GM19043 (cell line): ENCODE measurements around the gene LRMDA.

ENCODE experiments used
- ATAC-seq: cut with Tn5 transposase; IDR thresholded peaks from one replicate; pipeline ENCODE4 v1.9.1; 2021; ENCODE audit warnings: low read depth; ENCODE audit not compliant: unreplicated experiment

The LRMDA gene

DNA sequence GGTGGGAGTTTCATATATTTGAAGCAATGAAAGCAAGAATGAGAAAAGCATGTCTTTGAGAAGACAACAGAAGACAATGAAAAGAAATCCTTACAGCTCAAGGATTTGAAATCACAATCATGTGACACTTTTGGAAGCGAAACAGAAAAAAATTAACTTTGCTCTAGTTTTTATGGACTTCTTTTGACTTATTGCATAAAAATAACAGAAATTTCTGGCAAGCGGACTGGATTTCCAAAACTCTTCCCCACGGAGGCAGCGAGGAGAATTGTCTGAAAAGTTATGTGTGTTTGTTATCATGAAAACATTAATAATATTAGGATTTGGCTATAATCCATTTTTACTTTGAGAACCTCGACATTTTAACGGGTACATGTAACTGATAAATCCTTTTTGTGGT lies 223.3 kb downstream of the LRMDA start:
- no peak for ATAC-seq

DNA sequence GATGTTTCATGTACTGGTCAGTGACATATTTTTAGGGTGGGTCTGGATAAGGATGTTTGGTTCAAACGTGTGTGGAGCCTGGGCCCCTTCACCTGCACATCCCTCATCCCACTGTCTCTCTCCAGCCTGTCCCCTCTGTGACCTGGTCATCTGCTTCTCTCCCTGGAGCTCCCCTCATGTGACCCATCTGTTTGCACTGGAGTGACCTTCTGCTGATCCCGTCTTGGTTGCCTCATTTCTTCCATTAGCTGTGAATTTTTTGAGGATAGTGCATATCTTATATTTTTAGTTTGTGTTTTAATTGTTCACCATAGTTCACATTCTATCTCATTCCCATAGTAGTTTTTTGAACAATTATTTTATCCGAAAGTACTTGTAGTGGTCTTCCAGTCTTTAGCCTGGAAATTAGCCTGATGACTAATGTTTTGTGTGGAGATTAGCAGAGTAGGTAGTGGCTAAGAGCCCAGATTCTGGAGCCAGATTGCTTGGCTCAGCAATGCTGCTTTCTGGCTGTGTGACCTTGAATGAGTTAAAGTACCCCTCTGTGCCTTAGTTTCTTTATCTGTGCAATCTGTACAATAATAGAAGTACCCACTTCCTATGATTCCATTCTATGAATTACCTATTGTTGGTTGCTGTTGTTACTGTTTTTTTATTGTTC lies 224.5 kb downstream of the LRMDA start:
- no peak for ATAC-seq

DNA sequence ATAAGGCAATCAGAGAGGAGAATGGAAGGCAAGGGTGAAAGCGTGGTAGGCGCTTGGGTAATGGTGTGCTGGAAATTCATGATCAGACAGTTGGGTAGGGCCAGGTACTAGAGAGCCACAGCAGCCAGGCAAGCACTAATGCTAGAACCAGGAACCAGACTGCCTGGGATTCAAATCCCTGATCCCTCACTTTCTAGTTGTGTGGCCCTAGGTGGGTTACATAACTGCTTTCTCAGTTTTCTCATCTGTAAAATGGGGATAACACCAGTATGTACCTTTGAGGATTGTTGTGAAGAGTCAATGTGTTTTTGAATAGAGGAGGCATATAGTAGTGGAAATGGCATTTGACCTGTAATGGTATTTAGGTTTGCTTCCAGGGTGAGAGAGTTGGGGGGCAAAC lies 225.9 kb downstream of the LRMDA start:
- ATAC-seq = no peak

DNA sequence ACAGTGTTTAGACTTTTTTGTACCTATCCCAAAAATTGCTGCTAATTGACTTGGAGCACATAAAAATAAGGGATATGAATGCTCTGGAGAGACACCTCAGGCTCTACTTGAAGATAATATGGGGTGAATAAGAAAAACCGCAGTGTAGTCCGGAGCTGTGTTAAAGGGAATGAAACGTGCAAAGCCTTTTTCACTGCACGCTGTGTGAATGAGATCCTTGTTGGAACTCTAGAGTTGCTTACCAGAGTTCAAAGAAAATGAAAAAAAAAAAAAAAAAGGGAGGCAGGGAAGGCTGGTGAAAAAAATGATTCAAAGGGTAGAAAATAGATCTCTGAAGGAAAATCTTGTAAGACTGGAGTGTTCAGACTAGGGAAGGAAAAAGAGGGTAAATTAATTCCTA lies 226.6 kb downstream of the LRMDA start:
- ATAC-seq = no peak

DNA sequence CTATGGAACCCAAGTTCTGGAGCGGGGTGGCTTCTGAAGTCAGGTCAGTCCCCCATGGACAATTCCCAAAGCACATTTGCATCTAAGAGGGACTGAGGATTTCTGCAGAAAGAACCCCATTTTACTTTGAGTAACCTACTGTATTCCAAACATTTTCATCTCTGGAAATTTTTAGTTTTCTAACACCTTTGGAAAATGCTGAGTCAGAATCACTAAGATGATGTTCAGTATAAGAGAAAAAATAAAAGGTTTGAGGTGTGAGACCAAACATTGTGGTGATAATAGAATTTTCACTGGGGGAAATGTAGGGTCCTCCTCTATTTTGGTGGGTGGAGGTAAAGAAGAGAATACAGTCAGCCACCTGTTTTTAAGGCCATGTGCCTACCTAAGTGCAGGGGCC lies 227.1 kb downstream of the LRMDA start:
- ATAC-seq = no peak

DNA sequence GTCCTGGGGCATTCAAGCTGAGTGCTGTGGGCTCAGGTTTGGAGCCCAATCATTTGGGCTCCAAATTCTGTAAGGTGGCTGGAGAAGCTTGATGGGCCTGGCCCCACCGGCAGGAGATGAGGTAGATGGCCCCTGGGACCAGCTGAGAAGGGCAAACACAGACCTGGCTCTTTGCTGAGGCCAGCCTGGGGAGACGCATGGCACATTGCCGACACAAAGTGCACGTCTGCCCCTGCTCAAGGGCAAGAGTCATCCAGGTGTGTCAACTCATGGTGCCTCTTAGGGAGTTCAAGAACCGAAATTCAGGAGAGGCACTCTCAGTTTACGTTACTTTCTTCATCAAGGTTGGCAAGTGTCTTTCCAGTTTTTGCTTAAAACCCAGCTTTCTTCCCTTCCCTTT lies 227.5 kb downstream of the LRMDA start:
- no peak for ATAC-seq

DNA sequence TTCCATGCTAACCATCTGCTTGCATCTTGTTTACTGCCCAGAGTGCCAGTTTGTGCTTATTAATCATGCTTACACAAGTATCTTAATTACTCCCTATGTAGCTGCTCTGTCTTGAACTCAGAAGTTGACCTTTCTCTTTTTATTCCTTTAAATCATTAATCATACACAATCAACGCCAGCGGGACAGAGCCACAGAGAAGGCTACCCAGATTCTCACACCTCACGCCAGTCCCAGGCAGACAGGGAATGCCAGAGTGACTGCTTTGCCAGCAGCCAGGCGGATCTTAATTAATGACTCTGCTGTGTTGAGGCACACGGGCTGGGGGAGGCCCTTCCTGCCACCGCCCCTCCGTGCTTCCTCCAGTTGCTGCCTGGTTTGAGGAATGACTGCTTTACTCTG lies 229.4 kb downstream of the LRMDA start:
- ATAC-seq = no peak

DNA sequence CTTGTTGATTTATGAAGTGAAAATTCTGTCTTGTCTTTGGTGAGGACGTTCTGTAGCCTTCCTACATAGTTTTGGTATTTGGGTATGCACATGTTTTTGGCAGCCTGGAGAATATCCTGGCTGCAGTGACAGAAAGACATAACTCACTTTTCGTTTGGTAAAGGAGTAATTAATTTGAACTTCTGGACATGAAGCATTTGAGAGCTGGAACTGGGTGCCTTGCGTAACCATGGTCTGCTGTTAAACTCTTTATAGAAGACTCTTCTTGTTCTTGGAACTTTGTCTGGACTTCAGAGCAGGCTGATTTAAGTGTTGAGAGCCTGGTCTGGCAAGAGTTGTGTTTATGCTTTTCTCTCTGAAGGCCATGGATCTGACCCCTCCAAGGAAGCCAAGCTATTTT lies 231.3 kb downstream of the LRMDA start:
- no peak for ATAC-seq

DNA sequence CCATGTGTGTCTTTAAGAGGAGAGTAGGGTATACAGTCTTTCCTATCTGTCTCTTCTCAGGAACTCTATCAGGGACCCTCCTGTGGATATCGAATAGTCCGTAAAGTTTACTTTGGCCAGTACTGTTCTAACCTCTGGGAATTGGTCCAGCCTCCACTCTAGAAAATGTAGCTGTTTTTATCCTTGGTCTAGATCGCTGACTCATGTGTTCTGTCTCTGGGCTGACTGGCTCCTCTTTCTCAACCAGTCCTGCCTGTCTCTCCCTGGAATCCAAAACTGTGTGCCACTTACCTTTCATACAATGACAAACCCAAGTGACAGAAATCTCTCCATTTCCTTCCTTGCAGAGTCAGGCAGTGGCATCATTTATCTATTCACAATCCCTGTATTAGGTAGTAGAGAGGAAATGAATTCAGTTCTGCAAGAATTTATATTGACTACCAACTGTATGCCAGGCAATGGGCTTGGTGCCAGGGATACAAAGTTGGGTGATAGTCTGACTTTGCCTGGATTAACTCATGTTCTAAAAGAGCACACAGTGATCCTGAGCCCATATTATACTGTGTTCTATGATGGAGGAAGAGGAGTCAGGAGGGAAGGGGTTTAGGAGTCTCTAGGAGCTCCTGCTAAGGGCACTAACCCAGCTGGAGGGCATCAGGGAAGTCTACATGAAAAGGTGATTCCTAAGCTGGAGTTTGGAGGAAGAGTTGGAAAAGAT lies 232.7 kb downstream of the LRMDA start:
- no peak for ATAC-seq

DNA sequence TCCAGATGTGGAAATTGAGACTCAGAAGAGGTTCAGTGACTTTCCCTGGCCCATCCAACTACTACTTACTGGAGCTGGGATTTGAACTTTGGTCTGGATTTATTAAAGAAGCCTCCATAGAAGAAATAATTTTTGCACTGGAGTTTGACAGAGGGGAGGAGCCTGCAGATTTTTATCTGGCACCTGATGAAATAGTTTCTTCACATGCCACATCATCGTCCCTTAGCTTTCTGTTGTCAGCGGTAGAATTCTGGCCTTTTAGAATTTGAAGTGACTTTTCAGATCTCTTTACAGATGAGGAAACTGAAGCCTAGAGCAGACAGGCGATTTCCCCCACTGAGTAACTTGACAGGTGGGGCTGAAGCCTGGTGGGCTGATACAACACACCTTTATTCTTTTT lies 233.5 kb downstream of the LRMDA start:
- no peak for ATAC-seq

DNA sequence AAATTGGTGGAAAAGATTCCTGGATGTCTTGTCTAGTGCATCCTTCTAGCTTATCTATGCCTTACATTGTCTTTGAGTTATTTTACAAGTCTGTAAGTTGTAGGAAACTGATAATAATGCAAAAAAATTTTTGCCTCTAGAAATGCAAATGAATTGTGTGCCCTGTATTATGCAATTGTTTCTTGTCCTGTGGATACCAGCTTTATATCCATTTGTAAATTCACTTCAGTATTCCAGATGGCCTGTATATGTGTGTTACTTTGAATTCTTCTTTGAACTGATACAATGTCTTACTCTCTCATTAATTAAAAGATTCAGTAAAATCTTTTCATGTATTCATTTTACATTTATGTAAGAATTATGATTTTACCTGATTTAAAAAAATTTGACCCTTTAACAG lies 234.3 kb downstream of the LRMDA start:
- no peak for ATAC-seq

DNA sequence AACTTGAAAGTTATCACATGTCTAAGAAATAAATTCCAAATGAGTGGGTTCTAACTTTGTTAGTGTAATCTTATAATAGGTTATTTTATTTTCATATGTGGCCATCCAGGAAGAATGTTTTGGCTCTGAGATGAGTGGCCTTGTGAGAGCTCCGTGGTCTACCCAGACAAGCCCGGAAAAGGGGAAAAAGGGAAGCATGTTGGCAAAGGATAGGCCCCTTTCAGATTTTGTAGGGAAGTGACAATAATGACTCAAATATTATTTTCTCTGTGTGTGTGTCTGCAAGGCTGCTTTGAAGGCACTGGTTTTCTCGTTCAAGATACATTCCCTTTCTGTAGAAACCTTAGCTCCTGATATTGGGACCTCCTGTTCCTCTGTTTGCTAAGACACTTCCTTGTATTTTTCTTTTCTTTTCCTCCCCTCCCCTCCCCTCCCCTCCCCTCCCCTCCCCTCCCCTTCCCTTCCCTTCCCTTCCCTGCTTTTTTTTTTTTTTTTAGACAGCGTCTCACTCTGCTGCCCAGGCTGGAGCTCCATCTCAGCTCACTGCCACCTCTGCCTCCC lies 240.8 kb downstream of the LRMDA start:
- no peak for ATAC-seq

DNA sequence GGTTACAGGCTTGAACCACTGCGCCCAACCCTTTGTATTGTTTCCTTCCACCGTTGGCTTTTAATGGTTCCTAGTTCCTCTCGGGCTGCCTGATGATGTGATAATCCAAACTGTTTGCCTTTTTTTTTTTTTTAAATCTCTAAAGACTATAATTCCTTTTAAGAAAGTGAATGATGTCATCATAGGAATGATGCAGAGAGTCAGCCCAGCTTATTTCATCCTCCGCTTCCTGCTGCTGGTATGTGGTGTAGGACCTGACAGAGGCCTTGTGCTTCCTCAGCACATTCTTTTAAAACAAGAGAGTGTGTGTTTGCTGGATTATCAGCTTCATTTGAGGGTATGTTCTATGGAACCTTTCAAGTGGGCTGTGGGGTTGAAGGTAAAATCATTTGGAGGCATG lies 241.4 kb downstream of the LRMDA start:
- ATAC-seq = no peak

DNA sequence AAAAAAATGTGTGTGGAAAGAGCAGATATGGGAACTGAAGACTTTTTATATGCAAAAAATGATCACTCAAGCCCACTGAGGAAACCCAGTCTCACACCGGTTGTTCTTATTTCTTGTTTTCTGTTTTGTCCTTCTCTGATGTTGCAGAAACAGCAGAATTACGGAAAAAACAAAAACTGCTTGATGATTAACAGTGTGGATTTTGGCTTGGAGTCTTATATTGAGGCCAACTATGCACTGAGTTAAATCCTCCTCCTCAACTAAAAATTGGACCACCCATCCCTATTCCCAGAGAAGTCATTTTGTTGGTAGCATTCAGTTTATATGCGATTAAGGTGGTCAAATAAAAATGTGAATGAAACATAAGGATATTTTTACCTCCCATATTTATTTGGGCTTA lies 246.1 kb downstream of the LRMDA start:
- no peak for ATAC-seq

DNA sequence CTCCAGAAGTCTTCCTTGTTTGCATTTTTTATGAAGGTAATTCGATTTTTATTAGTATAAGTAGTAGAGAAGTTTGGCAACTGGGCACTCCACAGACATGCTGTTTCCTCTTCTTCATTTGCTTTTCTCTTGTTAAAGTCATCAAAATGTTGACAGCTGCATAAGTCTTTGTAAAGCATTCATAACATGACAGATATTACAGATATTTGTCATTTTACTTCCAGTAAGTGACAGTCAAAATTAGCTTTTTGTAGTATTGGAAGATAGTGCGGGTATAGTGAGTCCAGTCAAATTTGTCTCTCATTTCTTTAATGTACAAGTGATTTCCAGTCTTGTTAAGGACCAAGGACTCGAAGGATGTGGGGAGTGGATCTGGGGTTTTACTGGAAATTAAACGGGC lies 247.1 kb downstream of the LRMDA start:
- no peak for ATAC-seq

DNA sequence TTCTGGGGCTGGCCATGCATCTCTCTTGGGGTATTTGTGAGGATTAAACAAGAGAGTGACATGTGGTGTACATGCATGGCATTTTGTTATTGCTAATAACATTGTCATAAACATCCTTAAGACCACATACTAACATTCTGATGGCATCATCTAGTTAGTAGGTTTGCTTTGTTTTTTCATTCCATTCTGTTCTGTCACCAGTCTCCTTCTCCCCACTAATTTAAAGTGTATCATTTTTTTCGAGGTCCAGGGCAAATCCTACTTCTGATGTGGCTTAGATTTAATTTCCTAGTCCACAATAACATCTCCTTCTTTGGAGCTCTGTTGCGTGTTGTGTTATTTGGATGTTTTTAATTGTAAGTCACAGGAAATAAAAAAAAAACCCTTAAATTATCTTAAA lies 248.1 kb downstream of the LRMDA start:
- ATAC-seq = no peak

DNA sequence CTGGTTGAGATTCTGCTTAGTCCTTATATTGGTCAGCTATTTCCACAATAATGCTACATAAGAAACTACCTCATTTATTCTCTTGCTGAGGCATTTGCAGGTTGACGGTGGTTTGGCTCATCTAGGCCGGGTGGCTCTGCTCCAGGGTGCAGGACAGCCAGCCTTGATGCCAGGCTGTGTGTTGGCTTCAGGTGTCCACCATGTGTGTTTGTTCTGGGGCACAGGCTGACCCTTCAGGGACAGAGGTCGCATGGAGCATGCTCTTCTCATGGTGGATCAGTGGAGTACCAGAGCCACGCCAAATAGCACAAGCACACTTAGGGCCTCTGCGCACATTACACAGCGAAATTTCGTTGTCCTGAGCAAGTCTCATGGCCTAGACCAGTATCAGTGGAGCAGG lies 249.9 kb downstream of the LRMDA start:
- ATAC-seq = no peak

DNA sequence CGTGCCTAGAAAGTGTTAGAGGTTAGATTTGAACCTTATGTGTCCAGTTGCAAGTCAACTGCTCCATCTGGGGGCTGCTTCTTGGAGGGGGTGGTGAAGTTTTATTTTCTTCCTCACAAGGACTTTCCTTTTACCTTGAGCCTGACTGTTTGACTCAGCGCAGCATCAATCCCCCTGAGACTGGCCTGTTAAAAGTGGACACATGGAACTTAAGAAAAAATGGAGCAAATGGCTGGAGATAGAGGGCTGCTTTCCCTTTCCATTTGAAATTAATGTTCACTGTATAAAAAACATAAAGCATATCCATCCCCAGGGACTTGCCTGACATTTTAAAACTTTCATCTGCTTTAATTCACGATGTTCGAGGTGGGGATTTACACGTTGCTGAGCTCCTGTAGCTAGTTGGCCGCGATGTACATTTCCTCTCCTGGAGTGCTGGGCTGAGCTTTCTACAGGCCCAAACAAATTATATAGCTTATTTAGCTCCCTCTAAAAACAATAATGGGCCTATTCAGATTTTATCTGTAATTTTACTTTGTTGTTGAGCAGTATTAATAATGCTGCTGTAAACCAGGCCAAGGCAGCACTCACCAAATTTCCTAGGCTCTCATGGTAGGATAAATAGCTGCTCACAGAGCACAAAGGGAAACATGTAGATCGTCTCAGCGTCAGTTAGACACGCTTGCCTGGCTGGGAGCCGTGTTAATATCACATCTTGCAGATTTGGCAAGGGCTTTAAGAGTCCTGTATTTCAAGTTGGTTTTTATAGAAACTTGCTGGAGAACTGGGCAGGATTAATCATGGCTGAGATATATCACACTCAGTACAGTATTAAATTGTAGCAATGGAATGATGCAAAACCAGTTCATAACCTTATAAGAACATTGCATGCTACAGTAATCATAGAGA lies 251.5 kb downstream of the LRMDA start:
- ATAC-seq = no peak

DNA sequence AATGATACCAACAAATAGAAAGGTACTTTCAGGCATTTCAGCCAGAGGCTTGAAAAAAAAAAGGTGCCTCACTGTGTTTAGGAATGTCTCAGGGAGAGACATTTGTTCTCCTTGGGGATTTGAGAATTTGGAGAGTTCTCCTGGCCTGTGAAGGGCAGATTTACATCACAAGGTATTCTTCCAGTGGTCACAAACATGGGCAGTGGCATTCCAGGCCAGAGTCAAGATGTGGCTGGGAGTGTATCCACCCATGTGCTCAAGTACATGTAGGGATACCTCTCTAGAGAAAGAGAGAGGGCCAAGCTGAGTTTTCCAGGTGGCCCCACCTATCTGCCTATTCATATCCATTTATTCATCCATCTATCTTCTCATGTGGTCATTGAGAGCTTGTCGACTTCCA lies 253.8 kb downstream of the LRMDA start:
- ATAC-seq = no peak

DNA sequence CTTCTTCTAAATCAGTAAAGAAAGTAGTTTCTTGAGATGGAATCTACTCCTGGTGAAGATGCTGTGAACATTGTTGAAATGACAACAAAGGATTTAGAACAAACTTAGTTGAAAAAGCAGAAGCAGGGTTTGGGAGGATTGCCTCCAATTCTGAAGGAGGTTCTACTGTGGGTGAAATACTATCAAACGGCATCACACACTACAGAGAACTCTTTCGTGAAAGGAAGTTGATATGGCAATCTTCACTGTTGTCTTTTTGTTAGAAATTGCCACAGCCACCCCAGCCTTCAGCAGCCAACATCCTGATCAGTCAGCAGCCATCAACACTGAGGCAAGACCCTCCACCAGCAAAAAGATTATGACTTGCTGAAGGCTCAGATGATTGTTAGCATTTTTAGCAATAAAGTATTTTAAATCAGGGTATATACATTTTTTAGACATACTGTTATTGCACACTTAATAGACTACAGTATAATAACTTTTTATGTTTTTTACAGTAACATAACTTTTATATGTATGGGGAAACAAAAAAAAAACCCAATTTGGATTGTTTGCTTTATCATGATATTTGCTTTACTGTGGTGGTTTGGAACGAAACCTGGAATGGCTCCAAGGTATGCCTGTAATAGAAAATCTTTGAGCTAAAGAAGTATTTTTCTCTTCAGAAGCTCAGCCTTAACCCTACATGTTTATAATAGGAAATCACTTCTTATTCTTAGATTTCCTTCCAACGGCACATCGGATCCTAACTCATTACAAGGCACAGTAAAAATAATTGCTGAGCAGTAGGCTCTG lies 257.3 kb downstream of the LRMDA start:
- no peak for ATAC-seq
